HUES48 (cell line): Measurements from ENCODE around the gene MDP1.

Experiments used
- H3K27ac ChIP-seq: one replicate; pipeline ENCODE4 v1.7.0; 2013; ENCODE audit warnings: low read depth, low read length, inconsistent platforms
- H3K27me3 ChIP-seq: 2 replicates; pipeline ENCODE4 v1.6.1; 2013; ENCODE audit warnings: mild to moderate bottlenecking, low read length; ENCODE audit not compliant: control insufficient read depth, insufficient read depth
- H3K36me3 ChIP-seq: 2 replicates; pipeline ENCODE4 v1.6.1; 2013; ENCODE audit warnings: low read length; ENCODE audit not compliant: control insufficient read depth, insufficient read depth
- H3K4me1 ChIP-seq: 2 replicates; pipeline ENCODE4 v1.6.1; 2013; ENCODE audit warnings: mild to moderate bottlenecking, low read length; ENCODE audit not compliant: control insufficient read depth, insufficient read depth
- H3K4me3 ChIP-seq: 2 replicates; pipeline ENCODE4 v1.5.1; 2013; ENCODE audit warnings: mild to moderate bottlenecking, low read depth, low read length
- H3K9ac ChIP-seq: 2 replicates; pipeline ENCODE4 v1.6.1; 2013; ENCODE audit warnings: mild to moderate bottlenecking, low read depth, low read length, moderate library complexity
- H3K9me3 ChIP-seq: 2 replicates; pipeline ENCODE4 v1.6.1; 2013; ENCODE audit warnings: low read length; ENCODE audit not compliant: control insufficient read depth, insufficient read depth

MDP1 gene

DNA sequence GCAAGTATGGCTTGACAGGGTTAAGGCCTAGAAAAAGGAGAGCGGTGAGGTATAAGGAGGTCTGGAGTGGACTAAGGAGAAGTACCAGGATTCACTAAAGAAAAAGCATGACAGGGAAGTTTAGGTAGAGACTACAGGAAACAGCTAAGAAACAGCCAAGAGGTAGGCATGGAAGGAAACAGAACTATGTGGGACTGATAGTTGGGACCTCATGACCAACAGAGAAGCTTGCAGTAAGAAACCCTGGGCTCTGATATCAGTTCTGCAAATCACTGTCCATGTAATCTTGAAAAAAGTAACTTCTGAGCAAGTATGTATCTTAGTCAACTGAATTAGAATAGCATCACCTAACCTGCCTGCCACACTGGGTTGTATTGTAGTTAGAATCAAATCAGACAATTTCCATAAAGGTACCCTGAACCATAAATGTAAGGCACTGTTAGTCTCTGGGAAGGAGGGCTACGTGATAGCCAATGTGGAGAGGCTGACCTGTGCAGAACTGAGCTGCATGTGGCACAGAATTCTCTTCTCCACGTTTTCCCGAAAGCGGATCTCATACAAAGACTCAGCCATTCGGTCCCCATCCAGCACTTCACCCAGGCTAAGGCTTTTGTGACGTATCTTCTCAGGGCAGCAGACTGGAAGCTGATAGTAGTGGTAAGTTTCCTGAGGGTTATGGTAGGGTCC is 21.5 kb downstream of the MDP1 start:
- Histone ChIP-seq H3K9ac (no peak overlapping the region), H3K36me3 (peaks cover 20% of the 10 kb centered on the region), H3K4me3 (peak overlapping the region; percentile 70), H3K4me1 (peaks cover 11% of the 10 kb centered on the region; the same call in 1 of the 2 replicates), H3K27me3 (no peaks in the 10 kb centered on the region), H3K27ac (no peak overlapping the region), H3K9me3 (no peaks in the 10 kb centered on the region)

DNA sequence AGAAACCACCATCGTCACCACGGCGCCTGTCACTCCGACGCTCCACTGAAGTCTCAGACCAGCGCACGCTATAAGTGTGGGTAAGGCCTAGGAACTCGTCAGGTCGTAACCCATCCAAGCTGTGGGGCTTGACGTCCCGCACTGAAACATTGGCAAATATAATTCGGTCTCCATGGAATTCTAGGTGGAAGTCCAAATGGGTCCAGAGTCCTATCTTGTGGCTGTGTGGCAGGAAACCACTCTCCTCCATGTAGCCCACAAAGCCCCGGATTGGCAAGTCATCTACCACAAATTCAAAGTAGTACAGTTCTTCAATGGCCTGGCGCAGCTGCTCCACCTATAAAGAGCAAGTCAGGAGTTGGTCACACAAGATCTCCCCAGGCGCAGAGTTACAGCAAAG is 22.9 kb downstream of the MDP1 start:
- no peak overlapping the region for H3K4me3 ChIP-seq
- H3K27me3 ChIP-seq = no peaks in the 10 kb centered on the region
- no peaks in the 10 kb centered on the region for H3K9me3 ChIP-seq
- H3K4me1 ChIP-seq = peaks cover 12% of the 10 kb centered on the region
- no peak overlapping the region for H3K27ac ChIP-seq
- H3K36me3 ChIP-seq = peaks cover 20% of the 10 kb centered on the region
- H3K9ac ChIP-seq = no peak overlapping the region

GRCh38 chr14:24190416-24190815 is 25.4 kb downstream of the MDP1 start:
- no peak overlapping the region for H3K9ac ChIP-seq
- H3K9me3 ChIP-seq = no peaks in the 10 kb centered on the region
- peaks cover 42% of the 10 kb centered on the region for H3K36me3 ChIP-seq
- peaks cover 10% of the 10 kb centered on the region for H3K4me1 ChIP-seq
- no peaks in the 10 kb centered on the region for H3K27me3 ChIP-seq
- H3K27ac ChIP-seq = no peak overlapping the region
- no peak overlapping the region for H3K4me3 ChIP-seq

GRCh38 chr14:24189460-24189859 is 26.4 kb downstream of the MDP1 start:
- Histone ChIP-seq H3K9me3 (no peaks in the 10 kb centered on the region), H3K4me3 (peak overlapping the region; percentile 44; the same call in 1 of the 2 replicates), H3K27me3 (no peaks in the 10 kb centered on the region), H3K4me1 (peaks cover 5% of the 10 kb centered on the region), H3K27ac (no peak overlapping the region), H3K36me3 (peaks cover 52% of the 10 kb centered on the region), H3K9ac (no peak overlapping the region)

DNA sequence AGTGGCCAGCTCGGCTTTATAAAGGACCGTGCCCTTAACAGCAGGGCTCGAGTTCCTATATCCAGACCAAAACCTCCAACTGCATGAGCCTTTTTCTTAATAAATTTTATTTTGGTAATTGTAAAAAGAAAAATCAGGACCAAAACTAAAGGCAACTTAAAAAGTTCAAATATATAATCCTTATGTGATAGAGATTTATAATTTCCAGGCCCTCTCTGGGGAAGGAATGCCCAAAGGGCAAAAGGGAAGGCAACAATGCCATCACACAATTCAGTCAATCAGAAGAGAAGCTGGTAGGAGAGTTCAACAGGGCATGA is 26.8 kb downstream of the MDP1 start:
- Histone ChIP-seq H3K9ac (no peak overlapping the region), H3K27ac (peak overlapping the region; percentile 43), H3K4me3 (peak overlapping the region; percentile 44), H3K9me3 (no peaks in the 10 kb centered on the region), H3K27me3 (no peaks in the 10 kb centered on the region), H3K4me1 (peaks cover 3% of the 10 kb centered on the region), H3K36me3 (peaks cover 56% of the 10 kb centered on the region)

DNA sequence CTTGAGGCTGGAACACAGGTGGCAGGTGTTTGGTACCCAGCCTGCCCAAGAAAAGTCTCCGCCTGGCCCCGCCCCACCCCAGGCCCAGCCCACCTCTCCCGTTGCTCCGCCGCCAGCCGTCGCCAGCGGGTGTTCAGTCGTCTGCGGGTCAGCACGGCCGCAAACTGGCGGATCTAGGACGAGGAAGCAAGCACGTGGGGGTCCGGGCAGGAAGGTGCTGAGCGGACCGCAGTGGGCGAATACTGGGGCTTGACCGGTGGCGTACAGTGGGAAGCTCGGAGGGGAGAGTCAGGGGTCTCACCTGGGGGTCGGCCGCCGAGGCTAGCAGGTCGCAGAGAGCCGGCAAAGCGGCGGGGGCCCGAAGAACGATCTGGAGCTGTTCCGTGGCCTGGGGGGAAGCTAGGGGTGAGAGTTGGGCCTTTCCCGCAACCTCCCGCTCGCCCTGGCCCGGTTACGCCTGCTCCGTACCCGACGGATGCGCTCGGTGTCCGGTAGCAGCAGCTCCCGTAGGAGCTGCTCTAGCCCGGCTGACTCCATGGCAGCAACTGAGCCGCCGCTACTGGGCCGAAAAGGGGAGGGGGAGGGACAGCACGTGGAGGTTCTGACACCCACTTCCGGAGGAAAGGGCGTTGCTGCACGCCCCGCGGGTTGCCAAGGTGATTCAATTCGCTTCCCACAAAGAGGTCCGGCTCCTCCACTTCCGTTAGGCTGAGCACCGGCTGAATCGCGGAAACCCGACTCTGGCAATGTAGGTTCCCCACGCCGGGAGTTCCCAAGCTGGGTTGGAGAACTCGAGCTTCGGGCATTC is 27.4 kb downstream of the MDP1 start, which contains the start of gene IPO4:
TSS of gene IPO4 (minus strand) at position 566 of the 808 bp plus-strand sequence. CDS start at position 537, 29 bp downstream.
- Histone ChIP-seq H3K4me1 (peaks cover 3% of the 10 kb centered on the region), H3K9ac (peak within 1 kb of the TSS; percentile 70), H3K4me3 (peak within 1 kb of the TSS; percentile 89), H3K27ac (peak within 1 kb of the TSS; percentile 86), H3K36me3 (peaks cover 61% of the 10 kb centered on the region), H3K27me3 (no peaks in the 10 kb centered on the region), H3K9me3 (no peaks in the 10 kb centered on the region)

GRCh38 chr14:24187539-24187915 is 28.3 kb downstream of the MDP1 start:
- Histone ChIP-seq H3K9ac (no peak overlapping the region), H3K36me3 (peaks cover 64% of the 10 kb centered on the region), H3K4me1 (peaks cover 3% of the 10 kb centered on the region), H3K27ac (no peak overlapping the region), H3K9me3 (no peaks in the 10 kb centered on the region), H3K27me3 (no peaks in the 10 kb centered on the region), H3K4me3 (peak overlapping the region; percentile 89)

- H3K36me3 ChIP-seq = peaks cover 64% of the 10 kb centered on the region
- no peak overlapping the region for H3K27ac ChIP-seq
- no peak overlapping the region for H3K9ac ChIP-seq
These were observed 28.9 kb downstream of the MDP1 start for GRCh38 chr14:24186831-24187538.

GRCh38 chr14:24185741-24186140 is 30.1 kb downstream of the MDP1 start:
- Histone ChIP-seq H3K36me3 (peaks cover 68% of the 10 kb centered on the region), H3K9ac (no peak overlapping the region)

More at GRCh38 chr14:24186831-24187538, 28.9 kb downstream of the MDP1 start:
- Histone ChIP-seq H3K4me1 (peaks cover 3% of the 10 kb centered on the region), H3K9me3 (no peaks in the 10 kb centered on the region), H3K4me3 (no peak overlapping the region), H3K27me3 (no peaks in the 10 kb centered on the region)

DNA sequence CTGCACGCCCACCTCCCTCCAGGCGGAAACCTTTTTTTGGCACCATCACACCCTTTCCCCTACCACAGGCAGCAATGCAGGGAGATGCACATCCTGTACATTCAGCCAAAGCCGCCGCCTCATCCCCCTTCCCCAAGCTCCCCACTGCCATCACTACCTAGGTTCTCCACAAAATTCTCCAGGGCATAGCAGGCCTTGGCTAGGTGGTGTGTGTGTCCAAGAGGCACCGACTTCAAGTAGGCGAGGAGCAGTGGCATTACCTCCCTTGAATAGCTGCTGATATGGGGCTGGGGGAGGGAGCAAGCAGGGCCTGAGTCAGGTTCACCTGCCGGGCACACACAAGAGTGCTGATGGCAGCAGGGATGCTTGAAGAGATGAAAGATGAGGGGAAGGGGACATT is 30.8 kb downstream of the MDP1 start:
- peaks cover 75% of the 10 kb centered on the region for H3K36me3 ChIP-seq
- no peak overlapping the region for H3K27ac ChIP-seq
- H3K9me3 ChIP-seq = no peaks in the 10 kb centered on the region
- peaks cover 3% of the 10 kb centered on the region for H3K4me1 ChIP-seq
- H3K27me3 ChIP-seq = no peaks in the 10 kb centered on the region
- H3K4me3 ChIP-seq = no peak overlapping the region
- no peak overlapping the region for H3K9ac ChIP-seq

More at GRCh38 chr14:24185741-24186140, 30.1 kb downstream of the MDP1 start:
- Histone ChIP-seq H3K4me1 (peaks cover 3% of the 10 kb centered on the region), H3K4me3 (no peak overlapping the region), H3K27me3 (no peaks in the 10 kb centered on the region), H3K27ac (no peak overlapping the region), H3K9me3 (no peaks in the 10 kb centered on the region)
